HG03342 (cell line): Measurements from ENCODE around the gene MARVELD1.

Source experiments
- ATAC-seq: cut with Tn5 transposase; IDR thresholded peaks from one replicate; pipeline ENCODE4 v1.9.1; 2021; ENCODE audit warnings: mild to moderate bottlenecking, moderate library complexity; ENCODE audit not compliant: unreplicated experiment

Gene MARVELD1

DNA sequence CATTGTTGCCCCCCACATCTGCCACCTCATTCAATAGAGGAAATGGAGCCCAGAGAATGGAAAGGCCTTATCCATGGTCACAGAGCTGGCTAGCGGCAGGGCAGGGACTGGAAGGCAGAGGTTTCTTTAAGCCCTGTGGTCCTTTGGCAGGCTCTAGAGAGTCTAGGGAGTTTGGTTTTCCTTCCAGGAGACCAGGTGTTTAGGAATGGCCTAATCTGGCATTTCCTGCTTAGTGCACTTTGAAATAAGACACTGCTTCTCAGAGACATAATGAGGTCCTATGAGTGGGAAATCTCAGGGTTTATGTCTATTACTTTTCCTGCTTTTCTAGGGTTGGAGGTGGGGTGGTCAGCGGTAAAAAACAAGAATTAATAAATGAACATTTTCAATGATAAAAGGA, 6.1 kb downstream of the MARVELD1 start:
- ATAC-seq: no peak

DNA sequence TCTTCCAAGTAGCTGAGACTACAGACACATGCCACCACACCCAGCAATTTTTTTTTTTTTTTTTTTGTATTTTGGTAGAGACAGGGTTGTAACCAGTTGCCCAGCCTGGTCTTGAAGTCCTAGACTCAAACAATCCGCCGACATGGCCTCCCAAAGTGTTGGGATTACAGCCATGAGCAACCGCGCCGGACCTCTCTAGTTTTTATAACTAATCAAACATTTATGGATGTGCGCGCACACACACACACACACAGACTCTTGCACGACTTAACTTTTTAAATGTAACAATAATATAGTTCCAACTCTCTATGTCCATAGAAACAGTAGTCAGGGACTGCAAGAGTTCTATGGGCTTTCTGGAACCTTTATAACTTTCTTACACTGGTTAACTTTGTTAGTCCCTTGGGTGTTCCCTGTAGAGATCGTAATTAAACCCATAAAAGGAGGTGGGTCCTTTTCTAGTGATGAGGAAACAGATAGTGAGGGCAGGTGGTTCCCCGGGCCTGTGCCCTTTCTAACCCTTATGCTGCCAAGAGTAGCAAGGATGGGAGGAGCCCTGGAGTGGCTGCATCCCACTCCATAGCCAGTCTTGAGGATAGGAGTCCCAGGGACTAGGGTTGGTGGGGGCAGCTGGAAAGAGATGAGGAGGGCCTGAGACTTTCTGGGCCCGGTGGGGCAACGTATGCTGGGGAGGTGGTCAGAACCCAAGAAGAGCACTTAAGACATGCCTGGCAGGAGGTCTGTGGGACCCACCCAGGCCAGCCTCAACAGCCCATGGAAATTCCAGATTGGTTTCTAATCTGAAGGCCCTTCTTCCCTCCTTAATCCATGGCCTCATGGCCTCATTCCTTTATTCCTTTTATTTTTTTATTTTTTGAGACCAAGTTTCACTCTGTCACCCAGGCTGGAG, 8.6 kb downstream of the MARVELD1 start:
- no peak for ATAC-seq

DNA sequence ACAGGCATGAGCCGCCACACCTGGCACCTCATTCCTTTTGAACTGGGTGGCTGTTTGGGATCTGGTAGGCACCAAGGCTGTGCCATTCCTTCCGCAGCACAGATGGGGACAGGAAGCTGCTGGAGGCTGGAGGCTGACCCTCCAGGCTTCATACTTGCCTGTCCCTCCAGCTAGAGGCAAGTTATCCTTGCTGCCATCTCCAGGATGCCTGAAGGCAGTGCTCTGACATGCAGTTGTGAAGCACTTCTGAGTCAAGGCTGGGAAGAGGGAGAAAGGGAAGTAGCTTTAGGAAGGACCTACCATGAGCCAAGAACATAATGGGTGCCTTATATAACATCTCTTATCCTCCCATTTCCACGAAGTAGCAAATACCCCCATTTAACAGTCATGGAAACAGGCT, 9.5 kb downstream of the MARVELD1 start:
- no peak for ATAC-seq

DNA sequence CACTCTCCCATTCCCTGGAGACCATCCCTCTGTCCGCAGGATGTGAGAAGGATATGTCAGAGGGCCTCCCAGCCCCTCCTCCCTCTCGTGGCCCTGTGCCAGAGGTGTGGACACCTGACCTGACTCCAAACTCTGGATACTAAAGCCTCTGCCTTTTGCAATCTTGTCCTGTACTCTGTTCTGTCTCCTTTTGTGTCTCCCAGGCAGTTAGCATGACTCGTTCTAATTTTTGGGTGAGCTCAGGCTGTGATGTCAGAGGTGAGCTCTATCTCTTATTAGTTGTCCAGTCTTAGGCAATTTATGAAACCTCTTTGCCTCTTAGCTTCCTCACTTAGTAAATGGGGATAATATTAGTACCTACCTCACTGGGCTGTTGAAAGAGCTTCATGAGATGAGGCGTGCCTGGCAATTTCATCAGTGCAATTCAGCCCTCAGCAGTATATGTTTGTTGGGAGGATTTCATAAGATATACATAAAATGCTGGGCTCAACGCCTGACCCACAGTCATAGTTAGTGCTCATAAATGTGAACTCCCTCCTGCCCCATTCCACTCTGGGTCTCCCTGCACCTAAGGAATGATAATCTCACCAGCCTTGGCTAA, 10.9 kb downstream of the MARVELD1 start:
- ATAC-seq: no peak

DNA sequence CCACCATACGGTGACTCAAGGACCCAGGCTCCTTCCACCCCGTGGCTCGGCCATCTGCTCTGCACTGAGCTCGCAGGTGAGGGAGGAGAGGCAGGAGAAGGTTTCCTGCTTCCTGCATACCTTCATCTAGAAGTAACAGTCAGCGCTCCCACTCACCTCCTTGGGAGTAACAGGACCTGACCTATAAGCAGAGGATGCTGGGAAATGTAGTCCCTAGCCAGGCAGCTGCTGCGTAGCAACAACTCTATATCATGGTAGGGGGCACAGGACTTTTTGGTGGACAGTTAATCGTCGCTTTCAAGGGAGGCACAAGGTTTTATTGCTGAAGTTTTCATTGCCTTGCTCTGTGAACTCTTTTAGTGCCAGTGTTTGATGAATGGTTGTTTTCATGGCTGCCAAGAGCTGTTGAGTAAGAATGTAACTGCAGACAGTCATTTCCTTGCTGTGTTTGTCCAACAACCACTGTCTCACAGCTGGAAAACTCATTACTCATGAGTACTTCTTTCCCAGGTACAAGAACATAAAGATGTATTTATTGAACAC, 13.2 kb downstream of the MARVELD1 start:
- no peak for ATAC-seq

DNA sequence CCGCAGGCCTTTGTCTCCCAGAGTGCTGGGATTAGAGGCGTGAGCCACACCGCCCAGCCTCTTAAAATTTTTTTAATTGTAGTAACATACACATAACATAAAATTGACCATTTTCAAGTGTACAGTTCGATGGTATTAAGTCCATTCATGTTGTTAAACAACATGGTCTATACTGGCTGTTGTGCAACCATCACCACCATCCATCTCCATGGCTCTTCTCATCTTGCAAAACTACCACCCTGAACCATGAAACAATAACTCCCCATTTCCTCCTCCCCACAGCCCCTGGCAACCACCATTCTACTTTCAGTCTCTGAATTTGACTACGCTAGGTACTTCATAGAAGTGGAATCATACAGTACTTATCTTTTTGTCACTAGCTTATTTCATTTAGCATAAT, 15.5 kb downstream of the MARVELD1 start:
- no peak for ATAC-seq

DNA sequence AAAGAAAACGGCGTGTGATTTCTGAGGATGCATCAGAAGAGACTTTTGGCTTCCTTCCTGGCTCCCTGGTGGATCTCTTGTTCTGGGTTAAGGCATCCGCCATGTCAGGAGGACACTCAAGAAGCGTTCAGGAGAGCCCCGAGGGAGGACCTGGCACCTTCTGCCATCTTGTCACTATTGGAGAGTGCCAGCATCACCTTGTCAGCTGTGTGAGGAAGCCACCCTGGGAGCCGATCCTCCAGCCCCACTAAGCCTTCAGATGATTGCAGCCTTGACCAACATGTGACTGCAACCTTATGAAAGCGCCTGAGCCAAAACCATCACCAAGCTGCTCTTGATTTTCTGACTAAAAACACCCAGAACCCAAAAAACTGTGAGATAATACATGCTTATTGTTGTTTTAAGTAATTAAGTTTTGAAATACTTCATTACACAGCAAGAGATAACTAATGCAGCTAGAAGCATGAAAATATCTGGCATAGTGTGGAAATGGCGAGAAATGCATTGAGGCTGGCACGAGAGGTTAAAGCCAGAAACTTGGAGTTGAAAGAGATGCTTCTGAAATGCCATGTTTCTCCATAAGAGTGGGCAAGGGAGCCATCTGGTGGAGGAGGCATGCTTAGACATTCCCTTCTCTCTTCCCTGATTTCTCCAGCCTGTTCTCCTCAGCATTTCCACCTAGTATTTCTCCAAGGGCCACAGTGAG, 18.0 kb downstream of the MARVELD1 start:
- ATAC-seq: peak; percentile 58

DNA sequence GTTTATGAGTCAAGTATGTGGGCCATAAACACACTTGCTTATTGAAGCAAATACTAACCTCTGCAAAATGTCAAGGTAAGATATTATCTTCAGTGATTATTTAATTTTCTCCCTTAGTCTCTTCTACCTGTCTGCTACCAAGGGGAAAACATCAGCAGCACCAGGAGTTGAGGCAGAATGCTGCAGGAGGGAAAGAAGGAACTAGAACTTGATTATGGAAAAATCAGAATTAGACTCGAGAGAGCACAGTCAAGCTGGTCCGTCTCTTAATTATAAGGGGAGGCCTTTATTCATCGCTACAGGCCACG, 18.5 kb downstream of the MARVELD1 start:
- no peak for ATAC-seq

DNA sequence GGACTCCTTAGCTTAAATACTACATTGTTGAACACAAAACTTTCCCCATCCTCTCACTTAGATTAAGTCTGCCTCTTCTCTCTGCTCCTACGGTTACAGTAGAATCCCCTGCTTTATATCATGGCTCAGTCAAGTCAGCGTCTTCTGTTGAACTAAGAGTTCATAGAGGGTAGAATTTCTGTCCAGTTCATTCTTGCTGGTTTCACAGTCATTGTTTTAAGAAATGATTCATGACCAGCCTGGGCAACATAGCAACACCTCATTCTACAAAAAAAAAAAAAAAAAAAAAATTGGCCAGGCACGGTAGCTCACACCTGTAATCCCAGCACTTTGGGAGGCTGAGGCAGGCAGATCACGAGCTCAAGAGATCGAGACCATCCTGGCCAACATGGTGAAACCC, 19.7 kb downstream of the MARVELD1 start:
- no peak for ATAC-seq

DNA sequence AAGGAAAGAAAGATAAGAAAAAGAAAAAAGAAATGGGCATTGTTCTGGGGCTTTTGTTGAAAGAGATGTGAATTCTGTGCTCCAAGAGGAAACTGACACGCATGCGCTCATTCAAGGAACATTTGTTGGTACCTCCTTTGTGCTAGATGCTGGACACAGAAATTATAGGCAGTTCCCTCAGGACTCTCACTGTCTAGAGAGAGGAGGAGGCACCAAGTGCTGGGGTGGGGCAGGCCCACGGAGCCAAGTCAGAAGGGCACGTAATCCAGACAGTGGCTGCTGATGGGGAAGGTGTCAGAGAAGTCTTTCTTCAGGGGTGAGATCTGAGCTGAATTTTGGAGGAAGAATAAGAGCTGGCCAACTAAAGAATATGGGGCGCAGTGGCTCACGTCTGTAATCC, 20.5 kb downstream of the MARVELD1 start:
- ATAC-seq: no peak

DNA sequence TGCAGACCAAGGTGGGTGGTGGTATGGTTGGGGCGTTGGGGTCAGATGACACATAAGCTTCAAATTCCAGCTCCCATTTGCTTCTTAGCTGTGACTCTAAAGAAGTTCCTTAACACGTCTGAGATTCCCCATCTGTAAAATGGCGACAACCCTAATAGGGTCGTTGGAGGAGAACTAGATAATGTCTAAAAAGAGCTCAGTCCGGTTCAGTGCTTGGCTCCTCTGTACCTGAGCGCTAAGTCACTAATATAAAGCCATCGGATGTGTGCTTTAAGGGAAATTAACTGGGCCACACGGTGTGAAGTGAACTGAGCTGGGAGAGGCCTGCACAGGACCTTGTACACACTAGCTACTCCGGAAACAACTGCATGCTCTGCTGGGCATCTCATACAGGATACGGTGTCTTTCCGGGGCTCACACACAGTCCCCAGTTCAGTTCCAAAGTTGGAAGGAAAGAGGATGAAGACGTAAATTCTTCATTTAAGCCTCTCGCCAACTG, 22.9 kb downstream of the MARVELD1 start:
- peak; percentile 9 for ATAC-seq

DNA sequence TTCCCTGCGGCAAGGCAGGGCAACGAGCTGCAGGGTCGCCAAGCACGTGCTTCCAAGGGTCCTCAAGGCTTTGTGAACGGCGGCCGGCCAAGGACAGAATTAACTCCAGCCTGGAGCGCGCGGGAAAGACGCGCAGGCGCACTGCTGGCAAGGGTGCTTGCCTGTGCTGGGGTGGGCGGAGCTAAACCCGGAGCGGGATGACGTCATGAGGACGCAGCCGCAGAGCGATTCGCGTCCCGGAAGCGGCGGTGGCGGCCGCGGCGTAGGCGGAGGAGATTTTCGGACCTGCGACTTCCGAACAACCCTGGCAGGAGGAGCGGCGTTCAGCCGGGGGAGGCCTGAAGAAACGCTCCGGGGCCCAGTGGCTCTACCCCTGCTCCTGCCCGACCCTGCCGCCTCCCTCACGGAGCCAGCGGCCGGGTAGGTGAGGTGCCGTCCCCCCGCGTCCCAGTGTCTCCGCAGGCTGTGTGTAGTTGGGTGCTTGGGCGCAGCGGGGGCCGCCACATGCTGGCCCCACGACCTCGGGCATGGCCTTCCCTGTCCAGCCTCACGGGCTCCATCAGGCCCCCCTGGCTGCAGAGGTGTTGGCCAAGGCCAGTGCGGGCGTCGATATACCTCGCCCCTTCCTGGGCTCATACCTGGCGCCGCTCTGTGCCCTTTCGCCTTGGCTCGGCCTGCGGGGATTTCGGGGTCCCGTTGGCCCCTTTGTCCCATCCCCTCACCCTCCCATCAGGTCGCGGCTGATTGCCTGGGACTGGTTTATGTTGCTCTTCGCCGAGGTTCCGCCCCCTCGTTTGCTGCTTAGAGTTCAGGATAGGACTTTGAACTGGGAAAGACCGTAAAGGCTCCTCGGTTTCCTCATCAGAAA, 23.6 kb downstream of the MARVELD1 start, which contains the start of gene ZFYVE27:
TSS of gene ZFYVE27 (plus strand) at position 227 of the 868 bp plus-strand sequence. CDS start 1,350 bp downstream, outside the sequence.
- peak; percentile 83 for ATAC-seq

DNA sequence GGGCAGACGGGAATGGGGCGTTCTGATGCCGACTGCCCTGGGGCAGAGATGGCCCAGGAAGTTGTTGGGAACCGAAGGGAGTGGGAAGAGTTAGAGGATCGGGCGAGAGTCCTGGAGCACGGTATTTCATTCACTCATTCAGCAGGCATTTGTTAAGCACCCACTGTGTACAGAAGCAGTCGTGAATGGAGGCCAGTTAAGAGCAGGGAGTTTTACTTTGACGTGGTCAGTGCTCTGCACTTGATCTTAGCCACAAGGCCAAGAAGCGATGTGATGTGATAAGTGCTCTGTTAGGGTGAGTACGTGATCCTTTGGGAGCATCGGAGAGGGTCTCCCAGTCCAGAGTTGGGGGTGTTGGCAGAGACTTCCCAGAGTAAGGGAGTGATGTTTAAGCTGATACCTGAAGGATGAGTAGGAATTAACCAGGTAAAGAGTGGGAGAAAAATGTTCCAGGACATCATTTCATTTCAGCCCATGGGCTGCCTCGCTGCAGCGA, 24.3 kb downstream of the MARVELD1 start:
- ATAC-seq: peak; percentile 6

DNA sequence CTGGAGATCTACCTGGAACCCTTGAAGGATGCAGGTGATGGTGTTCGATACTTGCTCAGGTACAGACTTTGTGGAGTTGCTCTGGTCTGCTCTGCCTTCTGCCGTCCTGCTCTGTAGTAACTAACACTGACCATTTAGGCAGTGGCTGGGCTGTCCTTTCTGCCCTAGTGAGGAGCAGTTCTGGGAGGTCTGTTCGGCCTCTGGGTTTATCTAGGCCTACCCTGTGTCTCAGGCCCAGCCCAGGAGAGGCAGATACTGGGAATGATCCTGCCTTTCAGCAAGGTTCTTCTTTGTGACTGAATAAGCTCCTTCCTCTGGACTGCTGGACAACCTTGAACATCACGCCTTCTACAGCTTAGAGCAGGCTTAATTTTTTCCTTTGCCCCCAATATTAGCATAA, 25.1 kb downstream of the MARVELD1 start:
- ATAC-seq: no peak

DNA sequence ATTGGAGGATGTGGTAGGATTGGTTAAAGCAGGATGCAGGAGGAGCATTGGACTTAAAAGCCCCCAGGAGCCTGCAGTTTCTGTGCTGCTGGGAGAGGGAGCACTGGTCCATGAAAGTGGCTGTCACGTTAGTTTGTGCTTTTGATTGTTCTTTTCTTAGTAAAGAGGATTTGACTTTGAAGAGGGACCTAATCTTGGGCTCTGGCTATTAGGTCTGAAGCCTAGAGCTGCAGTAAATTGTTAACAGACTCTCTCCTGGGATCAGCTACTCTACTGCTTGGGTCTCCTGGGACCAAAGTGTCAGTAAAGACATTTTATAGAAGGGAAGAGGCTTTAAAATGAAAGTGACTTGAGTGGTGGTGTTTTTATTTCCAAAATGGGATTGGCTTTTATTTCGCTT, 27.1 kb downstream of the MARVELD1 start:
- no peak for ATAC-seq

DNA sequence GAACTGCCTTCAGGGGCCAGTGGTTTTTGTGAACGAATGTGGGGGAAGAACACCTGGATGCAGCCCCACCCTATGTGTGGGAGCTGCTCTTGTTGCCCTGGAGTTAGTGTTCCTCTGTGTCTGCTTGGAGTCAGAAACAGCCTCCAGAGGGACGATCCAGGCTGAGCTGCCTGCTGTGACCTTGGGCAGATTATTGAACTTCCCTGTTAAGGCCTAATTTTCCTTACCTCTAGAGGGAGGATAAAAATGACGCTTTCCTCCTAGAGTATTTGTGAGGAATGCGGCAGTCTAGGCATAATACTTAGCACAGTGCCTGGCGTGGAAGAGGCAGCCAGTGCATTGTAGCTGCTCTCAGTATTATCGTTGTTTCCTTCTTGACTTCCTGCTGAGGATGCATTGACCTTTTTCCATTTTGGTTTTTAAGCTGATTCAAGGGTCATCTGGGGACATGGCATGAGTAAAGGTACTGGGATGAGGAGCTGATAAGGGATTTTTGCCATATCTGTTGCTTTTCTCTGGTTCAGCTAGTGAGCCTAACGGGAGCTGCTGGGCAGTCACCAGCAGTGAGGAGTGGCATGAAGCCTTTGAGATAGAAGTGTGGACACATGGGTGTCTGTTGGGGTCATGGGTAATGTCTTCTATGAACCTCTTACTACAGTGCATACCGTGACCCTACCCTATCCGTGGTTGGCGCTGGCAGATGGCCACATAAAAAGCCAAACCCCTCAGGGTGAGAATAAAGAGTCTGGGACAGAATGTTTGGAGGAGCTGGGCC, 29.8 kb downstream of the MARVELD1 start:
- no peak for ATAC-seq

DNA sequence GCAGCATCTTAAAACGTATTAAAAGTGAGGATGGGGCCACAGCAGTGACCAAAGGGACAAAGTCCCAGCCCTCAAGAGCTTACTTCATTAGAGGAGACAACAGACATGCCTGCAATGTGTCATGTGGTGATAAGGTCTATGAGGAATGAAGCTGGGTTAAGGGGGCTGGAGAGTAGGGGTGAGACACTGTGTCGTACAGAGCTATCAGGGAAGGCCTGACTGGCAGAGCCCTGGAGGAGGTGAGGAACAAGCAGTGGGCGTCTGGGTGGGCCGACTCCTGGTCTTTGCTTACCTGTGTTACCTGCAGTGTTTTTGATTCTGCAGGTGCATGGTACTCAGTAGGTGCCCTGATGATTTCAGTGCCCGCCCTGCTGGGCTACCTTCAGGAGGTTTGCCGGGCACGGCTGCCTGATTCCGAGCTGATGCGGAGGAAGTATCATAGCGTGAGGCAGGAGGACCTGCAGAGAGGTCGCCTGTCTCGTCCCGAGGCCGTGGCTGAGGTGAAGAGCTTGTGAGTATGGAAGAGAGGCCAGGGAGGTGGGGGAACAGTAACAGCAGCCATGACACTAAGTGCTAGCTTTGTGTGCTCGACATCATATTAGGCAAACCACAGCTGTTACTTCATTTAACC, 31.0 kb downstream of the MARVELD1 start:
- no peak for ATAC-seq

DNA sequence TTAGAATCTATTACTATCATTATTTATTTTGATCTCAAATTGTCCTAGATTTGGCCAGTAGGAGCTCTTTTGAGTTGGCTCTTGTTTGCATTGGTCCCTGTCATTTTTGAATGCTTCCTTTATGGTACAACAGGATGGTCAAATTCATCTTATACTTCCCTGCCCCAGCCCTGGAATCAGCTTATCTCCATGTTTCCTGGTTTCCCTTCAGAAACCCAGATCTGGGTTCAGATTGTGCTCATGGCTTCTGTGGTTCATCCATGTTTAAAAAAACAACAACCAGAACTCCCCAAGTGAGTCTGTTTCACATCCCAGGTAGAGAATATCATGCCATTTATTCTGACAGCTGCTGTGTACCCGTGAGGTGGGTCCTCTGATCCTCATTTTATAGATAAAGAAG, 34.0 kb downstream of the MARVELD1 start:
- no peak for ATAC-seq

DNA sequence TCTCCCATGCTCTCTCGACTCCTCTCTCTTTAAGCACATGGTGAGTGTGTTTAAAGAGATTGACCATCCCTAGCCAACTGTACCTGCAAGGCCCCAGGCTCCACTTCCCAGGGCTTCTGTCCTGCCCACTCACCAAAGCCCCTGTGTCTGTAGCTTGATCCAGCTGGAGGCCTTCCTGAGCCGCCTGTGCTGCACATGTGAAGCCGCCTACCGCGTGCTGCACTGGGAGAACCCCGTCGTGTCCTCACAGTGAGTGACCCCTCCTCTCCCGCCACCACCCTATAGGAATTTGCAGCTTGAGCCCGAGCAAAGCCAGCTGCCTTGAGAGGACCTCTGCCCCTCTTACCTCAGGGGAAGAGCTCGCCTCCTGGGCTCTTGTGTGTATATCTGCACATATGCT, 34.6 kb downstream of the MARVELD1 start:
- ATAC-seq: no peak
